Skeletal muscle cell (primary cell): ENCODE results near the gene ASTN1.

Experiments
- DNase-seq: peaks from one replicate; pipeline ENCODE4 v3.0.0-alpha.2; 2010; ENCODE audit warnings: low read depth
- H3K4me3 ChIP-seq: 2 replicates; pipeline ENCODE4 v1.5.1; 2011; ENCODE audit warnings: low read depth, mild to moderate bottlenecking, control low read depth, low read length, moderate library complexity

ASTN1 gene

GRCh38 chr1:176950736-176951324 is 213.7 kb downstream of the ASTN1 start:
- no peak for DNase-seq
- H3K4me3 ChIP-seq = no peak overlapping the region

- no peak for DNase-seq
These were observed 215.4 kb downstream of the ASTN1 start for GRCh38 chr1:176949033-176949662.

GRCh38 chr1:176944606-176945005 is 219.9 kb downstream of the ASTN1 start:
- H3K4me3 ChIP-seq = no peak overlapping the region
- DNase-seq = no peak

More at GRCh38 chr1:176949033-176949662, 215.4 kb downstream of the ASTN1 start:
- H3K4me3 ChIP-seq = no peak overlapping the region

- no peak overlapping the region for H3K4me3 ChIP-seq
- DNase-seq = no peak
These were observed 220.7 kb downstream of the ASTN1 start for GRCh38 chr1:176943783-176944182.

DNA sequence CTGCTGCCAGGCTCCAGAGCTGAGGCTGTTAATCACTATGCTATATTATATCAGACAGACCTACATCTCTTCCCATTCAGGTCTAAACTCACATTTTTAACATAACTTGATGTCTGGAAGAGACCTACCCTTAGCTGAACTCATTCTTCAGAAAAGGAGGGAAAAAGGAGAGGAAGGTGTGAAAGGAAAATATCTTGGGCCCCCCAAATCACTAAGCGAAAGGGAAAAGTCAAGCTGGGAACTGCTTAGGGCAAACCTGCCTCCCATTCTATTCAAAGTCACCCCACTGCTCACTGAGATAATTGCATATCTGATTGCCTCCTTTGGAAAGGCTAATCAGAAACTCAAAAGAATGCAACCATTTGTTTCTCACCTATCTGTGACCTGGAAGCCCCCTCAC is 222.2 kb downstream of the ASTN1 start:
- no peak for DNase-seq

DNA sequence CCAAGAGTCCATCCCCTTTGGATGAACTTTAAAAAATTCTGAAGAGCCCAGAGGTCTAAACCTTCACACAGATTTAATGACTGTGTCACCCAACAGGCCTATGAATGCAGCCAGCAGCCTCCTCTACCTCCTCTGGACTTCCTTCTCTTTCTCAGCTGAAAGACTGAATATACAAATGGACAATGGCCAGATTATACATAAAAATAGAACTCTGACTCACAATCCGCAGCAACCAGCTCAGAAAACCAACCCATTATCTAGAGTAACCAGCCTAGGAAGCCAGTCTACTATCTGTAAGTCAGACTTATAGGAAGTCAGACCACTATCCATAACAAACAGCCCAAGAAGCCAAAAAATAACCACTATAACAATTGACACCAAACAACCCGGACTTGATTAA is 224.5 kb downstream of the ASTN1 start:
- DNase-seq = no peak
- no peak overlapping the region for H3K4me3 ChIP-seq

More for the DNA sequence above, 222.2 kb downstream of the ASTN1 start:
- H3K4me3 ChIP-seq = no peak overlapping the region

GRCh38 chr1:176938375-176938774 is 226.1 kb downstream of the ASTN1 start:
- DNase-seq = no peak
- no peak overlapping the region for H3K4me3 ChIP-seq

GRCh38 chr1:176934370-176934769 is 230.1 kb downstream of the ASTN1 start:
- DNase-seq = no peak
- no peak overlapping the region for H3K4me3 ChIP-seq

DNA sequence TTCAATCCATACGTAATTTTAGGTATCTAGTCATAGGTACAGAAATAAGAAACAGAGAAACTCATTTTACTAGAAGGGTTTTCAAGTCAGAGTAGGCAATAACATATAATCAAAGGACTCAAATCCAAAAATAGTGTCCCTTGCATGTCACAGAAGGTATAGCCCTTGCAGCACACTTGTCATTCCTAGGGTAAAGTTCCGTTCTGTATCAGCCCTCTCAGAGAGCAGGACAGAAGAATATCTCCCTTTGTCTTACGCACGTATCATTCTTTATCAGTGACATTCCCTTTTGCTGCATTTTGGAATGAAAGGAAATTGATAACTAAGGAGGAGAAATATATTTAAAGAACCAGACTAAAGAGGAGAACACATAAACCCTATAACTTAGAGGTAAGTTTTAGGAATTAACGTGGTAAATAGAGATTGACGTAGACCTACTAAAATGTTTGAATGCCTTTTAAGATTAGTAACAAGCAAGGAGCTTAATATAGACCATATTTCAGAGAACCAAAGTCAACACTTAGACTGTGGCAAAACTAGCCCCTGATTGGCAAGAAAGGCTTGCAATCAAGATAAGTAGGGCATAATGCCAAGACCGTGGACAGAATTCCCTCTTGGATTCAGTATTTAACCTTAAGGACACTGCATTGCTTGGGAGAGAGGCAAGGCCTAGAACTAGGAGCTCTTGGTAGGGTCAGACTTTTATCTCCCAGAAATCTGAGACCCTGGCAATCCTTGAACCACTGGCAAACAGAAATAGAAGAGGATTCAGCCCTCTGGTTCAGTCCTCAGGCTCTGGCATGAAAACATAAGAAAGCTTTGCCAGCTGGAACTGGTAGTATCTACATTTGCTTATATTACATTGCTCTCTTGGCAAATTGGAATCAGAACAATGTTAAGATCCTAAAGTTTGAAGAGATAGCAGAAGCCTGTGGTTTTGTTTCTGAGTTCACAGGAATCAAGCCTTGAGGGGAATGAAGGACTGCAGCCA is 232.1 kb downstream of the ASTN1 start:
- no peak overlapping the region for H3K4me3 ChIP-seq
- no peak for DNase-seq

DNA sequence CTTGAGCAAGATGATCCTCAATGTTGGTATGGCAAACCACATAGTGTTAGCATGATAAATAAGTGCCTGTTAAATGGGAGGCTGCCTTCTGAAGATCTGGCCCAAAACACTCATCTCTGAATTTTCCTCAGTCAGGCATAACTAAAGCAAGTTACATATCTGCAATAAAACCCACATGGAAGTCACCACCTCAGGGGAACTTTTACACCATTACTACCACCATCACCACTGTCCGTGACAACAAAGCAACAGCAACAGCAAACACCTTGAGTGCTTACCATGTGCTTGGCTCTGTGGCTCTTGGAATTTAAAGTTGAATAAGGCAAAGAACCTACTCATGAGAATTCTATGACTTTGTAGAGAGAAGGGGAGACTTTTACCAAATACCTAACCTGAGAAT is 233.0 kb downstream of the ASTN1 start:
- DNase-seq = no peak

GRCh38 chr1:176926330-176927086 is 238.0 kb downstream of the ASTN1 start:
- no peak for DNase-seq
- no peak overlapping the region for H3K4me3 ChIP-seq

More for the DNA sequence above, 233.0 kb downstream of the ASTN1 start:
- H3K4me3 ChIP-seq = no peak overlapping the region

DNA sequence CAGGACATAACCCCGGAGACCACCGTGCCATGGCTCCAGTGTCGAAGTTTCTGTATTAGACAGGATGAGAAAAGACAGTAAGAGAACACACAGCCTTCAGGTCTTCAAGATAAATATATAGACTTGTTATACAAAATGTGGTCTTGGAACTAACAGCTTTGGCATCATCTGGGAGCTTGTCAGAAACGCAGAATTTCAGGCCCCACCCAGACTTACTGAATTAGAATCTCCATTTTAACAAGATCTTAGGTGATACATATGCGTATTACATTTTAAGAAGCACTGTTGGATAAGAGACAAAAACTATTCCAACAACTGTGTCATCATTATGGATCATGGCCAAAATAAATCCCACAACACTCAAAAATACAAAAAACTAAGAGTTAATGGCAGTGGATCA is 239.3 kb downstream of the ASTN1 start:
- DNase-seq = no peak
- H3K4me3 ChIP-seq = no peak overlapping the region

DNA sequence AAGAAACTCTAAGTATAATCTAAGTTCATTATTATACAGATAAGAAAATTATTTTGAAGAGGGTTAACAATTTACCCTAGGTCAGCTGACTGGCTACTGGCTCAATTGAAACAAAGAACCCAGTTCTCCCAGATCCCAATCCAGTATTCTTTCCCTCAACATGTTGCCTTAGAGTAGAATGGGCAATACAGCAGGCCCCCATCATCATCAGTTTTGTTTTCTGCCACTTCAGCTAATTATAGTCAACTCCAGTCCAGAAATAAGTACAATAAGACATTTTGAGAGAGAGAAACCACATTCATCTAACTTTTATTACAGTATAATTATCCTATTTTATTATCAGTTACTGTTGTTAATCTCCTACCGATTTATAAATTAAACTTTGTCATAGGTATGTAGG is 241.2 kb downstream of the ASTN1 start:
- no peak overlapping the region for H3K4me3 ChIP-seq
- no peak for DNase-seq

DNA sequence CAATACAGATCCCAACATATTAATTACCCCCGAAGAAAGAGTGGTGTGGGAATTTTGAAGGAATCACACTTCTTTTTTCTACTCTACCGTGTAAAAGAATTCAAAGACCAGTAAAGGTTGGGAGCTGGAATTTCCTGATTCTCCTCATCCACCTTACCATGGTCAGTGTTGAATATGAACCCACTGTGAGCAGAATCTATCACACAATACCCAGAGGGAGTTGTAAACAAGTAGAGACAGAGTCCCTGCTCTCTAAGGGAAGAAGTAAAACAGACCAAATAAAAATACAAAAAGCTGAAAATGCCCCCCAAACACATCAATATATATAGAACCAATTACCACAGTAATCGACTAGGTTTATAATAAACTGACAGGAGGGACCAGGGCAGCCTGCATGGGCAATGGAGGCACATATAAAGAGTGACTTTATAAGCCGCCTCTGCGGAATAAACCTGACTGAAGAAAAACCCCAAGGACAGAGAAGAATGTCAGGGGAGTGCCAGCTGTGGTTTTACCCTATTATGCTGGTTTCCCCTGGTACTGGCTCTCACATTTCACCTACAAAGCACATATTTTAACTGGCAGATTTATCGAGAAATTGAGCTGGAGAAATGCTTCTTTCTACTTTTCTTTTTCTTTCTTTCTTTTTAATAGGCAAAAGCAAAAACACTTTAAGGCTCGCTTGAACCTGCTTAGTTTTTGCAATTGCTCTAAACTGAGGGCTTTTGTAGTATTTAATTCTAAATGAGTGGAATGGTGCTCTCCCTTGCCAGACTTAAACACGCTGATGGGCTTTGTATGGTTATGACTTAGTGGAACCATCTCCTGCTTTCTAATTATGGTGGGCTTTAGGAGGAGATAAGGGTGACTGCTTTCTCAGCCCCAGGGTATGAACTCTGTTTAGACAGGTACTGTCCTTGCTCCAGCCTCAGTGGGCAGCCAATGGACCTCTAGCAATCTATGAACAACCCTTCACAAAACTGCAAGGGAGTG is 244.8 kb downstream of the ASTN1 start:
- DNase-seq = no peak

GRCh38 chr1:176905648-176906047 is 258.9 kb downstream of the ASTN1 start:
- no peak for DNase-seq
- H3K4me3 ChIP-seq = no peak overlapping the region

More for the DNA sequence above, 244.8 kb downstream of the ASTN1 start:
- no peak overlapping the region for H3K4me3 ChIP-seq

- no peak for DNase-seq
- no peak overlapping the region for H3K4me3 ChIP-seq
These were observed 260.3 kb downstream of the ASTN1 start for GRCh38 chr1:176904057-176904751.

- no peak overlapping the region for H3K4me3 ChIP-seq
- DNase-seq = no peak
These were observed 261.0 kb downstream of the ASTN1 start for GRCh38 chr1:176903474-176903873.

- DNase-seq = no peak
- H3K4me3 ChIP-seq = no peak overlapping the region
These were observed 265.2 kb downstream of the ASTN1 start for GRCh38 chr1:176899321-176899720.
